ENCODE data around the gene FAM98C. TPM values are rescaled to one million over a fixed set of nuclear protein-coding genes. Genes with fewer than 3 reads are reported as not detected.
"Not testable (repeated sequence)": the region's sequence is repeated elsewhere in the genome, so short reads cannot be mapped to it uniquely, and the experiment has no call there.

Gene FAM98C
- 9.7 TPM for polyA plus RNA-seq (2013, experiment 1 of 2)
- 4.5 TPM for polyA plus RNA-seq (2013, experiment 2 of 2)

DNA sequence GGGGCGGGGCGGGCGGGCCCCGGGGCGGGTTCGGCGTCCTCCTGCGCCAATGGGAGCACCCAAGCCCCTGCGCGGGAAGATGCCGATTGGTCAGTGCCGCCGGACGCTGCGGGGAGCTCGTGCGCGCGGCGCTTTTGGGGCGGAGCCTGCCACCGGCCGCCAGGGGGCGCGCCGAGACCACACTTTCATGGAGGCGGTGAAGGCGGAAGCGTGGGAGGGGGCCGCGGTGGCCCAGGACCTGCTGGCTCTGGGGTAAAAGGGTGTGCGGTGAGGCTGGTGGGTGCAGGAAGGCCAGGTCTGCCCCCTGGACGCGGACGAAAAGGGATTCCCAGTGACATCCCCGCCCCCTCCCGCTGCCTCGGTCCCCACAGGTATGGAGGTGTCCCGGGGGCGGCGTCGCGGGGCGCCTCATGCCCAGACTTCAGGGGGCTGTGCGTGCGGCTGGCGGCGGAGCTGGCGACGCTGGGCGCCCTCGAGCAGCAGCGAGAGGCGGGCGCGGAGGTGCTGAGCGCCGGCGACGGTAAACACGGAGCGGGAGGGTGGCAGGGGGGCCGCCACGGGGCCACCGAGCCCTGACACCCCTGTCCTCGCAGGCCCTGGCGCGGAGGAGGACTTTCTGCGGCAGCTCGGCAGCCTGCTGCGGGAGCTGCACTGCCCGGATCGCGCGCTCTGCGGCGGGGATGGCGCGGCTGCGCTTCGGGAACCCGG, at the start of gene FAM98C:
FAM98C (plus strand) TSS at position 127 of the 708 bp plus-strand sequence; CDS start at position 188, 61 bp downstream.
- Histone ChIP-seq H3K27ac (ENCODE audit: low read depth, low read length, severe bottlenecking) (peak within 1 kb of the TSS; percentile 86), H3K4me1 (ENCODE audit: control insufficient read depth, insufficient read depth, low read length, poor library complexity, severe bottlenecking) (peaks cover 19% of the 10 kb centered on the region), H3K9me3 (ENCODE audit: control insufficient read depth, low read length) (no peaks in the 10 kb centered on the region), H3K36me3 (ENCODE audit: control insufficient read depth, insufficient read depth, low read length) (peaks cover 3% of the 10 kb centered on the region), H3K4me3 (ENCODE audit: extremely low read depth, insufficient read depth, low read length, poor library complexity, severe bottlenecking) (peak within 1 kb of the TSS; percentile 62)
- WGBS, 2 experiments (ENCODE audit: insufficient coverage in 2 of 2) = 1 to 3% methylated on average over 29 to 63 of the region's 82 CpGs

DNA sequence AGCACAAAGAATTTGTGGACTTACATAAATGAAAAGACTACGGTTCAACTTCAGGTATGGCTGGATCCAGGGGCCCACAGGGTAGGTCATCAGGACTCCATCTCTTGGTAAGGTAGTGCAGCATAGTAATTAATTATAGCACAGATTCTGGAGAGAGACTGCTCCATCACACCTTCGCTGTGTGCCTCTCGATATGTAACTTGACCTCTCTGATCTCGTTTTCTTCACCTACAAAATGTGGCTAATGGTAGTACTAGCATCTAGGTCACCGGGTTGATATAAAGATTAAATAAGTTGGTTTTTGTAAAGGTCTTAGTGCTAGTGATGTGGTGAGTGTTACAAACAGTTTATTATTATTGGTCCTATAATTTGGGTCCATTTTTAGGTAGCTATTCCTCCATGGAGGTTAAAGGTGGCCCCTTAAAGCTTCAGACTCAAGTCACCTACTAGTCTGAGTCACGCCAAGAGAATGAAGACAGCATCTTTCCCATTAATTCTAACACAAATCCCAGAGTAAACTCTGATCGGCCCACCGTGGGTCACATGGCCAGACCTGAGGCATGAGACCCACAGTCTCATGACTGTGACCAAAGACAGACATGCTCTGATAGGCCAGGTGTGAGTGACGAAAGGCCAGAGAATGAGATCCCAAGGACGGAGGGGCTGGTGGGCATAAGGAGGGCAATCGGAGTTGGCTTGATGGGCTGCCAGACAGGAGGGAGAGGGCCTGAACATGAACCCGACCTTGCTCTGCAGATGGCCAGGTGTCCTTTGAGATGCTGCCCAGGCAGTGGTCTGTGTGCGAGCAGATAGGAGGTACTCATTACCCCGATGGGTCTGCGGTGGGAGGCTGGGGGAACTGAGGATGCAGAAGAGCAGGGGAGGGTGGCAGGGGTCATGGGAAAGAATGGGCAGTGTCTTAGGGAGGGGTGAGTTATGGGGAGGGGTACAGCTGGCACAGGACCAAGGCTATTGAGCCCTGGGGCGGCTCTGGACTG, 46.9 kb upstream of the FAM98C start:
- no peak overlapping the region for H3K4me3 ChIP-seq (ENCODE audit: extremely low read depth, insufficient read depth, low read length, poor library complexity, severe bottlenecking)
- WGBS, 2 experiments (ENCODE audit: insufficient coverage in 2 of 2) = 84 to 86% methylated on average over 12 to 15 of the region's 16 CpGs

DNA sequence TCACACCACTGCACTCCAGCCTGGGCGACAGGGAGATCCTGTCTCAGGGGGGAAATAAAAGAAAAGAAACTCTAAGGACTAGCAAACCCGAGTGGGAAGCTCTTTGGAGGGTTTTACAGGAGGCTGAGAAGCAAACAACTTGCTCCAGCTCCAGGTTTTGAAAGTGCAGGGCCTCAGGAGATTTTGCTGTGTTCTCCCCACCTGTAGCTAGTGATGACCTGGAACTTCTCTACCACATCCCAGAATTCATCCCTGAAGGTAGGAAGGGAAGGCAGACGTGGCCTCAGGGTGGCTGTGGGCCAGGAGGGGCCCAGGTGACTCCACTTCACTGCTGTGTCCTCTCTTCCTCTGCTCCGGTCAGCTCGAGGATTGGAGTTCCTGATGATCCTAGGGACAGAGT, 44.8 kb upstream of the FAM98C start:
- H3K4me3 ChIP-seq (ENCODE audit: extremely low read depth, insufficient read depth, low read length, poor library complexity, severe bottlenecking) = no peak overlapping the region
- 58 to 71% methylated on average over 2 to 5 of the region's 5 CpGs for WGBS, 2 experiments (ENCODE audit: insufficient coverage in 2 of 2)

More for the DNA sequence above, 46.9 kb upstream of the FAM98C start:
- Histone ChIP-seq H3K27ac (ENCODE audit: low read depth, low read length, severe bottlenecking) (no peak overlapping the region), H3K4me1 (ENCODE audit: control insufficient read depth, insufficient read depth, low read length, poor library complexity, severe bottlenecking) (no peaks in the 10 kb centered on the region), H3K36me3 (ENCODE audit: control insufficient read depth, insufficient read depth, low read length) (no peaks in the 10 kb centered on the region), H3K9me3 (ENCODE audit: control insufficient read depth, low read length) (no peaks in the 10 kb centered on the region)

DNA sequence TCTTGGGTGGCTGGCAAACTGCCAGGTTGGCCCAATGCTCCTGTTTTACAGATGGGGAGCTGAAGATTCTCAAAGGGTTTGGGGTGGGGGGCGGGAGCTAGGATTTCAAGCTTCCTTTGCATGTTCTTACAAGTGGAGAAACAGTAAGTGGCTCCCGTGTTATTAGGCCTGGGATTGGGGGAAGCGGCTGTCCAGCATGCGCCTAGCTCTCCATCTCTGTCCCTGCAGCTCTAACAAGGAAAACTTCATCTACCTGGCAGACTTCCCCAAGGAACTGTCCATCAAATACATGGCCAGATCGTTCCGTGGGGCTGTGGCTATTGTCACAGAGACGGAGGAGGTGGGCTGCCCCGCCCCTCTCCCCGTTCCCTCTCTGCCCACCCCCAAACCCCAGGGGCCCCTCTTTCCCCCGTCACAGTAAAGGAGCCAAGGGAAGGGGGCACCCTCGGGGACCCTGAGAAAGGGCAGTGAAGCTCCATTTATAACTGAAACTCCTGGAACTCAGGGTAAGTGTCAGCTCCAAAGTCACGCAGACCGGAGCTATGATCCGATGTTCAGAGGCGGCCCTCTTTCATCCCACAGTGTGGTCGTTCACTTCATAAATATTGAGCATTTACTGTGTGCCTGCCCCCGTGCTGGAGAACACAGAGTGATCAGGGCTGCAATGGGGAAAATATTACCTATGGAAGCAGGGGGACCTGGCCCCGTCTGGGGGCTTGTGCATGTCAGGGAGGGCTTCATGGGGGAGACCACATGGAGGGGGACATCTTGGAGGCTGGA, 43.5 kb upstream of the FAM98C start:
- Histone ChIP-seq H3K4me3 (ENCODE audit: extremely low read depth, insufficient read depth, low read length, poor library complexity, severe bottlenecking) (no peak overlapping the region), H3K27ac (ENCODE audit: low read depth, low read length, severe bottlenecking) (no peak overlapping the region)
- WGBS, 2 experiments (ENCODE audit: insufficient coverage in 2 of 2) = 67 to 77% methylated on average over 13 to 14 of the region's 18 CpGs

More for the DNA sequence above, 44.8 kb upstream of the FAM98C start:
- Histone ChIP-seq H3K9me3 (ENCODE audit: control insufficient read depth, low read length) (no peaks in the 10 kb centered on the region), H3K27ac (ENCODE audit: low read depth, low read length, severe bottlenecking) (no peak overlapping the region), H3K4me1 (ENCODE audit: control insufficient read depth, insufficient read depth, low read length, poor library complexity, severe bottlenecking) (no peaks in the 10 kb centered on the region), H3K36me3 (ENCODE audit: control insufficient read depth, insufficient read depth, low read length) (no peaks in the 10 kb centered on the region)

DNA sequence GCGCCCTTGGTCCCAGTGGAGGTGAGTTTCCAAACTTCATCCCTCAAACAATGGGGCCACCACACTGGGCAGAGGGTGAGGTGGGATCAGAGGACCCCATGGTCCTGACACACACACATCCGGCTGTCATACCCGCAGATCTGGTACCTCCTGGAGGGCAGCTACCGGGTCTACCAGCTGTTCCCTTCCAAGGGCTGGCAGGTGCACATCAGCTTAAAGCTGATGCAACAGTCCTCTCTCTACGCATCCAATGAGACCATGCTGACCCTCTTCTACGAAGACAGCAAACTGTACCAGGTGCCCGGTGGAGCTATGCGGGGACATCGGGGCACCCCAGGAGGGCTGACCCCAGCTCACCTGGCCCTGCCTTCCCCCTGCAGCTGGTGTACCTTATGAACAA, 42.5 kb upstream of the FAM98C start:
- H3K4me1 ChIP-seq (ENCODE audit: control insufficient read depth, insufficient read depth, low read length, poor library complexity, severe bottlenecking) = no peaks in the 10 kb centered on the region
- WGBS, 2 experiments (ENCODE audit: insufficient coverage in 2 of 2) = 86 to 92% methylated on average over 9 of the region's 9 CpGs
- no peak overlapping the region for H3K27ac ChIP-seq (ENCODE audit: low read depth, low read length, severe bottlenecking)
- H3K9me3 ChIP-seq (ENCODE audit: control insufficient read depth, low read length) = no peaks in the 10 kb centered on the region
- H3K36me3 ChIP-seq (ENCODE audit: control insufficient read depth, insufficient read depth, low read length) = no peaks in the 10 kb centered on the region
- H3K4me3 ChIP-seq (ENCODE audit: extremely low read depth, insufficient read depth, low read length, poor library complexity, severe bottlenecking) = no peak overlapping the region

More for the DNA sequence above, 43.5 kb upstream of the FAM98C start:
- Histone ChIP-seq H3K4me1 (ENCODE audit: control insufficient read depth, insufficient read depth, low read length, poor library complexity, severe bottlenecking) (no peaks in the 10 kb centered on the region), H3K36me3 (ENCODE audit: control insufficient read depth, insufficient read depth, low read length) (no peaks in the 10 kb centered on the region), H3K9me3 (ENCODE audit: control insufficient read depth, low read length) (no peaks in the 10 kb centered on the region)

DNA sequence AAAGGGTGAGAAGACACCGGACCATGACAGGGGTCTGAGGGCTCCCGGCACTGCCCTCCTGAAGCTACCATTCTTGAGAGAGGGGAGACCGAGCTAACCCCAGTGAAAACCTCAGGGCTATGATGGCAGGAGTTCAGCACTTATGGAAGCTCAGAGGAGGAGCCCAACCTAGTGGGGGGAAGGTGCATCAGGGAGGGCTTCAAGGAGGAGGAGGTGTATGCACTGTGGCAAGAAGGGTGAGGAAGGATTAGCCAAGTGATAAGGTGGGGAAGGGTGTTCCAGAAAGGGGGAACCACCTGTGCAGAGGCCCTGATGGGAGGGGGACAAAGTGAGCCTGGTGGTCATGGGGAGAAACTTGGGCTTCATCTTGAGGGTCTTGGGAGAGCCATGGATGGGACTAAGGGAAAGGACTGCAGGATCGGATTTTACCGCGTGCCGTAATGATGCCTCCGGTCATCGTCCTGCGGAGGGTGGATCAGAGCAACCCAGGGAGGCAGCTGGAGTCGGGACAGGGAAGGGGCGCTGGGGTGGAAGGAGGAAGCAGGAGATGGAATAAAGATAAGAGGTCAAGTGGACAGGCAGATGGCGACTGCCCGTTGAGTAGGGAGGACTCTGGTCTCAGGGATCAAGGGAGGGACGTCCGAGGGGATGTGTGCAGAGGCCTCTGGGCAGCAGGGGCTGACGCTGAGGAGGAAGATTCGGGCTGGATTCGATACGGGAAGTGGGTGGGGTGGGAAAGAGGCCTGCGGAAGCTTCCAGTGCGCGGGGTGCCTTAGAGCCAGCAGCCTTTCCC, 41.9 kb upstream of the FAM98C start:
- no peaks in the 10 kb centered on the region for H3K9me3 ChIP-seq (ENCODE audit: control insufficient read depth, low read length)
- H3K4me1 ChIP-seq (ENCODE audit: control insufficient read depth, insufficient read depth, low read length, poor library complexity, severe bottlenecking) = no peaks in the 10 kb centered on the region
- H3K4me3 ChIP-seq (ENCODE audit: extremely low read depth, insufficient read depth, low read length, poor library complexity, severe bottlenecking) = peak overlapping the region; percentile 63
- no peaks in the 10 kb centered on the region for H3K36me3 ChIP-seq (ENCODE audit: control insufficient read depth, insufficient read depth, low read length)
- no peak overlapping the region for H3K27ac ChIP-seq (ENCODE audit: low read depth, low read length, severe bottlenecking)
- WGBS, 2 experiments (ENCODE audit: insufficient coverage in 2 of 2) = 31 to 33% methylated on average over 23 of the region's 23 CpGs

DNA sequence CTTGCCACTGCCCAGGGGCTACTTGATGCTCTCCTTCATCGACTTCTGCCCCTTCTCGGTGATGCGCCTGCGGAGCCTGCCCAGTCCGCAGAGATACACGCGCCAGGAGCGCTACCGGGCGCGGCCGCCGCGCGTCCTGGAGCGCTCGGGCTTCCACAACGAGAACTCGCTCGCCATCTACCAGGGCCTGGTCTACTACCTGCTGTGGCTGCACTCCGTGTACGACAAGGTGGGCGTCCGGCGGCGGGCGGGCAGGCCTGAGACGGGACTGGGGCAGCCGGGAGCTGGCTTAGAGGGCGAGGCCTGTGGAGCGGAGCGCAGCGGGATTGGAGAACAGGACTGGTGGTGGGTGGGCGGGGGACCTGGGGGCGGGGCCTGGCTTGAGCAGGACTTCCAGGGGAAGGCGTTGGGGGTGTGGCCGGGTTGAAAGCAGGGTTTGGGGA, 41.2 kb upstream of the FAM98C start:
- WGBS, 2 experiments (ENCODE audit: insufficient coverage in 2 of 2) = 0% methylated on average over 20 to 33 of the region's 37 CpGs
- Histone ChIP-seq H3K36me3 (ENCODE audit: control insufficient read depth, insufficient read depth, low read length) (no peaks in the 10 kb centered on the region), H3K27ac (ENCODE audit: low read depth, low read length, severe bottlenecking) (no peak overlapping the region), H3K4me1 (ENCODE audit: control insufficient read depth, insufficient read depth, low read length, poor library complexity, severe bottlenecking) (no peaks in the 10 kb centered on the region), H3K4me3 (ENCODE audit: extremely low read depth, insufficient read depth, low read length, poor library complexity, severe bottlenecking) (peak overlapping the region; percentile 63), H3K9me3 (ENCODE audit: control insufficient read depth, low read length) (no peaks in the 10 kb centered on the region)

DNA sequence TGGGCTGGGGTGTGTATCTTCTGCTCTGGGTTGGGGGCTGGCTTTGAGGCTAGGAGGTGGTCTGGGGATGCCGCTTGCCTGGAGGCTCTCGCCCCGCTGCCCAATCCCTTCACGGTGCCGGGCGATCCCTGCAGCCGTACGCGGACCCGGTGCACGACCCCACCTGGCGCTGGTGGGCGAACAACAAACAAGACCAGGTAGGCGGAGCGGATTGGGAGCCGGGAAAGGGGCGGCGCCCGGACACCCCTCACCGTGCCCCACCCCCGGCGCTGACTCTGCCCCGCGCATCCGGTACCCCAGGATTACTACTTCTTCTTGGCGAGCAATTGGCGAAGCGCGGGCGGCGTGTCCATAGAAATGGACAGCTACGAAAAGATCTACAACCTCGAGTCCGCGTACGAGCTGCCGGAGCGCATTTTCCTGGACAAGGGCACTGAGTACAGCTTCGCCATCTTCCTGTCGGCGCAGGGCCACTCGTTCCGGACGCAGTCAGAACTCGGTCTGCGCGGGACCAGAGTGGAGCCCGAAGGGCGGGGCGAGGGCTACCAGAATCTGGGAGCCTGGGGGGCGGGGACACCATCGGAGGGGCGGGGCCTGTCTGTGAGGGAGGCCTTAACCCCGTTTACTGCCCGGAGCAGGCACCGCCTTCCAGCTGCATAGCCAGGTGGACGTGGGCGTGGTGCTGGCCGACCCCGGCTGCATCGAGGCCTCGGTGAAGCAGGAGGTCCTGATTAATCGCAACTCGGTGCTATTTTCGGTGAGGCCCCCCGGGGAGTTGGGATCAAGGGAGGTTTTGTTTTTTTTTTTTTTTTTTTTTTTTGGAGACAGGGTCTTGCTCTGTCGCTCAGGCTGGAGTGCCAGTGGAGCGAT, 40.6 kb upstream of the FAM98C start:
- H3K4me1 ChIP-seq (ENCODE audit: control insufficient read depth, insufficient read depth, low read length, poor library complexity, severe bottlenecking) = no peaks in the 10 kb centered on the region
- peak overlapping the region; percentile 63 for H3K4me3 ChIP-seq (ENCODE audit: extremely low read depth, insufficient read depth, low read length, poor library complexity, severe bottlenecking)
- WGBS, 2 experiments (ENCODE audit: insufficient coverage in 2 of 2) = 2 to 3% methylated on average over 50 to 52 of the region's 68 CpGs
- H3K36me3 ChIP-seq (ENCODE audit: control insufficient read depth, insufficient read depth, low read length) = no peaks in the 10 kb centered on the region
- no peaks in the 10 kb centered on the region for H3K9me3 ChIP-seq (ENCODE audit: control insufficient read depth, low read length)
- no peak overlapping the region for H3K27ac ChIP-seq (ENCODE audit: low read depth, low read length, severe bottlenecking)

DNA sequence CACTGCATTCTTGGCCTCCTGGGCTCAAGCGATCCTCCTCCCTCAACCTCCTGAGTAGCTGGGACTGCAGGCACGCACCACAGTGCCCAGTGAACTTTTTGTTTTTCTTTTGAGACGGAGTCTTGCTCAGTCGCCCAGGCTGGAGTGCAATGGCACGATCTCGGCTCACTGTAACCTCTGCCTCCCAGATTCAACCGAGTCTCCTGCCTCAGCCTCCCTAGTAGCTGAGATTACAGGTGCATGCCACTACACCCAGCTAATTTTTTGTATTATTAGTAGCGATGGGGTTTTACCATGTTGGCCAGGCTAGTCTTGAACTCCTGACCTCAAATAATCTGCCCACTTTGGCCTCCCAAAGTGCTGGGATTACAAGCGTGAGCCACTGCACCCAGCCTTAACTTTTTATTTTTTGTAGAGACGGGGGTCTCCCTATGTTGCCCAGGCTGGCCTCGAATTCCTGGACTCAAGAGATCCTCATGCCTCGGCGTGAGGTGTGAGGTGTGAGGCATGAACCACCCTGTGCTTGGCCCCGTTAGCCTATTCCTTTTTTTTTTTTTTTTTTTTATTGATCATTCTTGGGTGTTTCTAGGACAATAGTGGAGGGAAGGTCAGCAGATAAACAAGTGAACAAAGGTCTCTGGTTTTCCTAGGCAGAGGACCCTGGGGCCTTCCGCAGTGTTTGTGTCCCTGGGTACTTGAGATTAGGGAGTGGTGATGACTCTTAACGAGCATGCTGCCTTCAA, 39.8 kb upstream of the FAM98C start:
- not testable (repeated sequence) for H3K4me1 ChIP-seq (ENCODE audit: control insufficient read depth, insufficient read depth, low read length, poor library complexity, severe bottlenecking)
- WGBS, 2 experiments (ENCODE audit: insufficient coverage in 2 of 2) = 81 to 87% methylated on average over 6 to 9 of the region's 16 CpGs

More for the DNA sequence above, 39.8 kb upstream of the FAM98C start:
- not testable (repeated sequence) for H3K9me3 ChIP-seq (ENCODE audit: control insufficient read depth, low read length); H3K27ac ChIP-seq (ENCODE audit: low read depth, low read length, severe bottlenecking); H3K36me3 ChIP-seq (ENCODE audit: control insufficient read depth, insufficient read depth, low read length)
- H3K4me3 ChIP-seq (ENCODE audit: extremely low read depth, insufficient read depth, low read length, poor library complexity, severe bottlenecking) = peak overlapping the region; percentile 63

Measured in mesodermal cell (in vitro differentiated cells).